K562 treated with DMSO at 1 percent for 12 hours (cell line): ENCODE results near the gene SCN1B. TPM values are rescaled to one million over a fixed set of nuclear protein-coding genes. Genes with fewer than 3 reads are reported as not detected.

Source experiments
- total RNA-seq: library from RNA; unstranded; fragments of 300-600 nt; gene quantifications from 2 replicates; pipeline ENCODE4 v1.2.3, GENCODE V29; 2022; ENCODE audit not compliant: insufficient read depth

The SCN1B gene
- 6.2 and 9.0 TPM in 2 replicates for total RNA-seq

GRCh38 chr19:35030257-35031071 is at the start of gene SCN1B:
Gene SCN1B, plus strand, starts transcription at chr19:35030470. Its CDS starts 351 bp downstream, at chr19:35030821.

DNA sequence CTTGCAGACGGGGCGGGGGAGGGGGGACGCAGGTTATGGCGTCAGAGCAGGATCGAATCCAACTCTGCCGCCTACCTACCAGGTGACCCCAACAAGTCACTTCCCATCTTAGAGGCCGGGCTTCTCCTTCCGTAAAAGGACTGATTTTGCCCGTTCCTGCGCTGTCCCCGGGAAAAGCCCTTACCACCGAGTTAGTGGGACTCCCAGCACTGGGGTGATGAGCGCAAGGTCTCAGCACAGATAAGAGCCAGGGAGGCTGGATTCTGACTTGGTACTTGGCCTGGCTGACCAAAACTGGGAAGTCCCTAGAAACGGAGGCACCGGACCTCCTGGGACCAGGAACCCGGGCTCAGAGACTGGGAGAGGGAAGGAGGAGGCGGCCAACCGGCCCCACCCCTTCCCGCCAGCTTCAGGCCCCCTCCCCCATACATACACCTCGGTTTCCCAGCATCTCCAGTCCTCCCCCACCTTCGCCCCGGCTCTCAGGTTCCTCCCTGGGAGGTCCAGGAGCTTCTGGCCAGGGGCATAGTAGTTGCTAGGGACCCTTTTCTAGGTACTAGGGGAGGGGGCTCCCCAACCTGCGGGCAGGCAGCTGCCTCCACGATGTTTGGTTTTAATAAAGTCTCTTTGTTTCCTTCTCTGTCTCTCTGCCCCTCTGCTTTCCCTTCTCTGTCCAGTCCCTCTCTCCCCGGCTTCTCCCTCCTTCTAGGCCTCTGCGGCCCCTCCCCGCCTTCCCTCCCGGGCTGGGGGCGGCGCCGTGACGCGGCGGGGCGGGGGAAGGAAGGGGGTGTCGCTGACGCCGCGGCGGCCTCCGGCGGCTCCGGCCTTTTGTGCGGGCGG is 30.6 kb upstream of the SCN1B start, which contains the start of gene GRAMD1A:
GRAMD1A (plus strand) TSS at position 826 of the 840 bp plus-strand sequence. CDS start 156 bp downstream, outside the sequence.

GRCh38 chr19:35041548-35042055 is 11.3 kb downstream of the SCN1B start, which contains the start of gene HPN:
Gene HPN, plus strand, starts transcription at chr19:35041721. Its CDS starts 786 bp downstream, at chr19:35042507.

Other genes with a start within 250 kb of the SCN1B start
- 6.7 and 8.4 TPM in 2 replicates for gene ZNF30, start 103.6 kb upstream of the SCN1B start, total RNA-seq
- 2.6 and 8.0 TPM in 2 replicates for gene ZNF792, start 66.2 kb upstream of the SCN1B start, total RNA-seq
- 69.5 and 86.1 TPM in 2 replicates for gene GRAMD1A, start 30.1 kb upstream of the SCN1B start, total RNA-seq
- 2.6 and 2.8 TPM in 2 replicates for gene HPN, start 11.3 kb downstream of the SCN1B start, total RNA-seq
- gene FXYD3, start 85.4 kb downstream of the SCN1B start, total RNA-seq, result not detected in 2 replicates
- 0.93 and 1.5 TPM in 2 replicates for gene LGI4, start 104.6 kb downstream of the SCN1B start, total RNA-seq
- not detected in 2 replicates for gene FXYD1, start 108.4 kb downstream of the SCN1B start, total RNA-seq
- not detected in 2 replicates for gene FXYD7, start 112.8 kb downstream of the SCN1B start, total RNA-seq
- 254 and 288 TPM in 2 replicates for gene FXYD5, start 124.3 kb downstream of the SCN1B start, total RNA-seq
- gene FAM187B, start 198.3 kb downstream of the SCN1B start, total RNA-seq, result not detected in 2 replicates
- gene LSR, start 218.5 kb downstream of the SCN1B start, total RNA-seq, result 59.8 and 61.1 TPM in 2 replicates
- gene USF2, start 238.5 kb downstream of the SCN1B start, total RNA-seq, result 126 and 135 TPM in 2 replicates